GM12865 (cell line): Measurements from ENCODE around the gene UBE2F.
"Not testable (repeated sequence)": the region's sequence is repeated elsewhere in the genome, so short reads cannot be mapped to it uniquely, and the experiment has no call there.

Experiments
- DNase-seq: peaks from one replicate; pipeline ENCODE4 v3.0.0; 2010; ENCODE audit warnings: low read depth
- H3K4me3 ChIP-seq: 2 replicates; pipeline ENCODE4 v1.5.1; 2011; ENCODE audit warnings: mild to moderate bottlenecking, low read depth, low read length, control low read depth
- CTCF ChIP-seq: IDR thresholded peaks from 2 replicates; pipeline ENCODE4 v1.5.1; 2011; ENCODE audit warnings: low read length, control low read depth, low read depth, inconsistent platforms; ENCODE audit not compliant: insufficient read depth; ENCODE audit errors: missing control alignments

Gene UBE2F

GRCh38 chr2:238065071-238065846, 98.4 kb downstream of the UBE2F start:
- TF ChIP-seq CTCF = no peak
- no peak for DNase-seq
- H3K4me3 ChIP-seq = no peak overlapping the region

- DNase-seq = no peak
- TF ChIP-seq CTCF = no peak
- no peak overlapping the region for H3K4me3 ChIP-seq
Measured at GRCh38 chr2:238066218-238066617, 99.4 kb downstream of the UBE2F start.

GRCh38 chr2:238066718-238067117, 99.9 kb downstream of the UBE2F start:
- not testable (repeated sequence) for DNase-seq, H3K4me3 ChIP-seq

GRCh38 chr2:238067939-238068338, 101.1 kb downstream of the UBE2F start:
- no peak overlapping the region for H3K4me3 ChIP-seq
- DNase-seq = no peak
- no peak for TF ChIP-seq CTCF

DNA sequence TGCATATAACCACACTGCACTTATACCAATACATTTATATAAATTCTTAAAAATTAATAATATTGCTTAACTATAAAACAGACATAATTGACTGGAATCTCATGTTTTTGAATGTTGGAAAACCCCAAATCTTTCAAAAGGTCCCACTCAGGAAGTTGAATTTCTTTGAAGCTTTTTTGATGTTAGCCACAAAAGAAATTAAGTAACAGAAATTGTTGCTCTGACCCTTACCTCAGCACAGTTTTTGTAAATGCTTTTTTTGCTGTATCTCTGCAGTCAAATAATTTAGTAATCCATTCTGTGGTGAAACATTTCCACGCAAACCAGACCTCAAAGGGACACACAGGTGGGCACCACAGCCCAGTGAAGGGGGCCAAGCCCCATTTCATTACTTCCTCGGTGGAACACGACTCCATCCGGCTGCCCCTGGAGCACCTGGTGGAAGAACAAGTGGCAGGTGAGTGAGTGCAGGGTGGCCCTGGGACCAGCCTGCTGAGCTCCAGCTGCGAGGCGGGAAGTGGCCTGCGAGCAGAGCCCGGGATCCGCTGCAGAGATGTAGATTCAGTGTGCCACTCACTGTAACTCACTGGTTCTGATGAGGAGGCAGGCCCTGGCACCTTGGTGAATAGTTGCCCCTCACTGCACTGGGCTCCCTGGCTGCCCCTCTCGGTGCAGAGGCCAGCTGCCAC, 102.4 kb downstream of the UBE2F start:
- no peak for DNase-seq
- no peak overlapping the region for H3K4me3 ChIP-seq
- TF ChIP-seq CTCF = no peak

DNA sequence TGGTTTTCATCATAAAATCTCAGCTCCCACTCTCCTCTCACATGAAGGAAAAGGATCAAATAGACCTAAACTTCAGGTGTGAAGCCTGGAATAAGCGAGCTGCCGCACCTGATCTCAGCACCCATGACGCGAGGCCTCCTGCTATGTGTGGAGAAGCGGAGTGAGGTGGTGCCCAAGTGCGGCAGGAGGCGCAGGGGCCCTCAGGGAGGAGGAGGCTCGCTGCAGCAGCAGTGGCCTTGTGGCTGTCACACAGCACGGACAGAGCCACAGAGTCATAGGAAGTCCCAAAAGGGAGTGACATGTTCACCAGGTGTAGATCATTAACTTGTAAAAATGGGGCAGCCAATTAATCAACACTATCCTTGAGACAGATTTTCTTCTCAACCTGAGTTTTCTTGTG, 103.1 kb downstream of the UBE2F start:
- H3K4me3 ChIP-seq = no peak overlapping the region
- no peak for DNase-seq
- no peak for TF ChIP-seq CTCF

GRCh38 chr2:238075397-238075796, 108.6 kb downstream of the UBE2F start:
- TF ChIP-seq CTCF = no peak
- DNase-seq = no peak
- no peak overlapping the region for H3K4me3 ChIP-seq
